ENCODE measurements around the gene CMKLR1.
A peak's percentile ranks its signal among the peaks of the same experiment; 100 is the strongest.

The CMKLR1 gene

DNA sequence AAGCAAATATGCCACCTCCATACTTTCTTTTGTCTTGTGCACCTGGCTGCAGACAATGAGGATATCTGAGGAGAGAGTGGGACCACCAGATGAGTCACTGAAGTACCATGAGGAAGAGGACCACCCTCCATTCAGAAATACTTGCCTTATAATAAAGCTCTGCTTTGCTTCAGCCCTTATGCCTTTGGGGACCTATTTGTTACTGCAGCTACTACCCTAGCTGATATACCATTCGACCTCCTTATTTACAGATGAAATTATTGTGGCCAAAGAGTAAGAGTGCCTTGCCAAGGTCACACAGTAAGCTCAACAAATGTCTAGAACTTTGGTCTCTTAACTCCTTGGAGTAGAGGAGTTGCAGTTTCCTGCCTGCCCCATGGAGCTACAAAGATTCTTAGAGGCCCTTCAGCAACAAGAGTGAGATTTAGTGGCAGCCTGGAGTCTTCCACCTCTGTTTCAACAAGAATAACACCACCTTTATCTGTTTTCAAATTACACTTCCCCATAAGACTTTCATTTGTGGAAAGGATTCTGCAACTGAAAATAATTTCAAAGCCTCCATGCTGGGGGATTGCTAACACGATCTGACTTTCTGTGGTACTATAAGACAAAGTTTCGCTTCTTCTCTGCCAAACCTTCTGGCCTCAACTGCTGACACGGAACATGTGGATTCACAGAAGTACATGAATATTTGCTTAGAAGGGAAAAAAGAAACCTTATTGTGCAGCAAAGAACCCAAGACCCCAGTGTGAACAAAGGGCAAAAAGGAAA, 3.6 kb downstream of the CMKLR1 start:
- no peak for DNase-seq

DNA sequence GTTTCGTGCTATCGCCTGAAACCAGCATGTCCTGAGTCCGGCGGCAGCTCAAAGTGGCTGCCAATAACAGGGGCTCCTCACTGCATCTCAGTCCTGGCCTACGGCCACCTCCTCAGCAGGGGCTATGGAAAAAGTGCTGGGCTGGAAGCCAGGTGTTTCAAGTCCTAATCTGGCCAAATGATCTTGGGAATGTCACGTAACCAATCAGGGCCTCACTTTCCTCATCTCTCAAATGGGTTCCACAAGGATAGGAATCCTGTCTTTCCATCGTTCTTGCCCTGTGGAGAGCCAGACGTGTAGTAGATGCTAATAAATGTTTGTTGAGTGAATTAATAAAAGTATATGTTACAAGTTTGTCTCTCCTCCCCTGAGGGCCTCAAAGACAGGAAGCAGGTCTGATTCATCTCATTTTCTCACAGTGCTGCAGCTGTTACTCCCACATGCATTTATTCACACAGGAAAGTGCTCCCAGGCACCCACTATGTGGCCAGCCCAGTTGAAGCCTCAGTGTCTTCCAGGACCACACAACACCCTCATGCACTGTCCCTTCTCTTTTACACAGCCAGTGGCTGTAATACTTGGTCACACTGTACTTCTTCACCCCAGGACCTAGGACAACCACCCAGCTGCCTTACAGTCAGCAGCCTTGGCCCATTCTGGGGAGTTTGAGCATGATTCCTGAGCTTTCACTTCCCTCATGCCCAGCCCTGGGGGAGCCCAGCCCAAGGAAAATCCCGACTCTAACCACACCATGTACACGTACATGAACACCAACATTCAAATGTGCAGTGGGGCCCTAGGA, 5.0 kb downstream of the CMKLR1 start:
- peak; percentile 75 for DNase-seq

DNA sequence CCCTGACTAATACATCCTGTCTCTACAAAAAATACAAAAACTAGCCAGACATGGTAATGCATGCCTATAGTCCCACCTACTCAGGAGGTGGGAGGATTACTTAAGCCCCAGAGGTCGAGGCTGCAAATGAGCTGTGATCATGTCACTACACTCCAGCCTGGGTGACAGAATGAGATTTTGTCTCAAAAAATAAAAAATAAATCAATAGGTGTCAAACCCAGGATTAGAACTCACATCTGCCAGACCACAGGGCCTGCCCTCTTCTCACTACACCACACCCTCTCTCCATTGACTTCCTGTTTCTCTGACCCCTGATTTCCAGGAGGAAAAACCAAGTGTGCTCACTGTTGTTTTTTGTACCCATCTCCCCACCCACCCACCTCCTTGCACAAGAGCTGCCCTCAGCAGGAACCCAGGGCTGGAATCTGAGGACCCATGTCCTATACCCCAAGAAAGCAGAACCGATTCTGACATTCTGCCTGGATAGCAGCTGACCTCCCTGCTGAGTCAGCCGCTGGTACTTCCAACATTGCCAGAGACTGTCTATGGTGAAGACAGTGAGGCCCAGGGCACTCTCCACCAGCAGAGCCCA, 6.2 kb downstream of the CMKLR1 start:
- DNase-seq: peak; percentile 34

DNA sequence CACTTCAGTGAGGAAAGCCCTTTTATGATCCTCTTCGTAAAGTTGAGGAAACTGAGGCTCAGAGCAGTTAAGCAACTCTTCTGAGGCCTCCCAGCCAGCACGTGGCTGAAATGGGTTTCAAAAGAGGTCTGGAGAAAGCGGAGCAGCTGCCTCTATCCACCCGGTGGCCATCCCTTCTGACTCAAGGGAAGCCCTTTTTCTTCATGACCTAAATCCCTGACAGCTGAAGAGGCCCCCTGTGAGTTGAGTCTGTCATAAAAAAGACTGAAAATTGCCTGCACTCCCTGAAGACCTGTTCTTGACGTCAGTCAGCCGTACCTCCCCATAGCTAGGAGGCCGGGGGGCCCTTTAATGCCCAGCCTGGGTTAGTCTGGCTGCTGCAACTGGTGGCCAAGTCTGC, 10.7 kb downstream of the CMKLR1 start:
- DNase-seq: no peak

DNA sequence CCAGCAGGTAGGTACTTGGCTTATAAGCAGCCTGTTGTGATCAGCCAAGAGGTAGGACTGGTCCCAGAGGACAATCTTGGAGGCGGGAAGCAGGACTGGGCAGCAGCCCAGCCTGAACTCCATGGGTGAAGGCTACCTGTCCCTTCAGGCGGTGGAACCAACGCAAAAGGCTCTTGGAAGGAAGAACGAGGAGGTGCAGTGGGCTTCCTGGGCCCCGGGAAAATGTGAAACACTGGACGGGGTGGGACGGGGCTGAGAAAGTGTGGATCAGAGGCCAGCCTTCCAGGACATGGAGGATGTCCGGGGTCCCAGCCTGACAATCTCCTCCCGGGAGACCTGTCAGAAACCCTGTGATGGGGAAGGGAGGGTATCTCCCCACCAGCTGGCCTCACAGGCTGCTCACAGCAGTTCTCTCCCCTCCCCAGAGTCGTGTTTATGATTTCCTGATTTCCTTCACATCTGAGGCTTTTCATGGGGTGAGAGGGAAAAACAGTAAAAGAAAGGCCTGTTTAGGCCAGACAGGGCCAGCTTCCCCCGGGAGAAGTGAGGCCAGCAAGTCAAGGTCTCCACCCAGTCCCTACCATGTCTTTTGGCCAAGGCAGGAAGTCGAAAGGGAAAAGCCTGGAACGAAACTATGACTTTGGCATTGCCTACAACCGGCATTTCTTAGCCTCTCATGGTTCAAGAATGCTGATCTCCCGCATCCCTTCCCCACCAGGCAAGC, 11.3 kb downstream of the CMKLR1 start:
- DNase-seq: no peak

DNA sequence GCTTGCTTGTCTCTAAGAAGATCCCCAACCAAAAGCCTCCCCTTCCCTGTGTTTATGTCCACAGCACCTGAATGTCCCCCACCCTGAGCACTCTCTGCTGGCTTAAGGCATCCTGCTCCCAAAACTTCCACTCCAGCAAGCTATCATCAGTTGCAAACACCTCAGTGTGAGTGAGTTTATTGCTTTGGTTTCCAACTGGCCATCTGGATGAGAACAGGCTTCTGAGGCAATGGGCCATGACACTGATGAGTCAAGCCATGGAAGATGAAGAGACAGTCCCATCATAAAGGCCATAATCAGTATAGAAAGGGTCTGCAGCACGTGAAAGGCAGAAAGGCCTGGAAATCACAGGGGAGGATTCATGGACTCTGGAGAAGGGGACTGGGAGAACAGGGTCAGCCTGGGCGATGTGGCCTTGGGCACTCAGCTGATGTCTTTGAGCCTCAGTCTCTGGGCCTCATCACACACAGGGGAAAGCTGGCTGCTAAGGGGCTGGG, 12.8 kb downstream of the CMKLR1 start:
- DNase-seq: no peak

DNA sequence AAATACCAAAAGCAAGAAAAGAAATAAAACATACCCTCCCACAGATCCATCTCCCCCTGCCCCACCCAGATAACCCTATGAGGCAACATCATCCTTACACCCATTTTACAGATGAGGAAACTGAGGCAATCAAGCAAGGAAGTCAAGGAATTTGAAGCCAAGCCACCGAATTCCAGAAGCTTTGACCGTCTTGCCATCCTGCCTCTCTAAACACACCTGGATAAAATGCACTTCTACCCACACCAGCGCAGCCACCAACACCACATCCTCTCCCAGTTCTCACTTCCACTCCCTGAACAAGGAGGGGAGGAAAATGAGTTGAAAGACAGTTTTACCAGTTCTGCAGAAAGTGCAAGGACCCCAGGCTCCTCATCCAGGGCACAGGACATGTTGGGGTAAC, 13.6 kb downstream of the CMKLR1 start:
- no peak for DNase-seq

DNA sequence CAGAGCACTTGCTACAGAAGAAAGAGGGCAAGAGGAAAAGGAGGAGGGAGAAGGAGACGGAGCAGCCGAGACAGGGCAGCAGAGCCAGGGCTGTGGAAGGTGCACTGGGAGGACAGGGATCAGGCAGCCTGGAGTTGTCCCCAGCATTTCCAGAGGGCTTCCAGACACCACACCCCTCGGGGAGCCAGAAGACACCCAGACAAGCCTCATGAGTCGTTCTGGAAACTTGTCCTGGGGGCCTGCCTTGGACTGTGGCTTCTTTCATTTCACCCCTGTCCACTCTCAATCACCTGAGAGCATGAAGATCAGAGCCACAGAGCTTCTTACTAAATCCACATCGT, 14.1 kb downstream of the CMKLR1 start:
- no peak for DNase-seq

DNA sequence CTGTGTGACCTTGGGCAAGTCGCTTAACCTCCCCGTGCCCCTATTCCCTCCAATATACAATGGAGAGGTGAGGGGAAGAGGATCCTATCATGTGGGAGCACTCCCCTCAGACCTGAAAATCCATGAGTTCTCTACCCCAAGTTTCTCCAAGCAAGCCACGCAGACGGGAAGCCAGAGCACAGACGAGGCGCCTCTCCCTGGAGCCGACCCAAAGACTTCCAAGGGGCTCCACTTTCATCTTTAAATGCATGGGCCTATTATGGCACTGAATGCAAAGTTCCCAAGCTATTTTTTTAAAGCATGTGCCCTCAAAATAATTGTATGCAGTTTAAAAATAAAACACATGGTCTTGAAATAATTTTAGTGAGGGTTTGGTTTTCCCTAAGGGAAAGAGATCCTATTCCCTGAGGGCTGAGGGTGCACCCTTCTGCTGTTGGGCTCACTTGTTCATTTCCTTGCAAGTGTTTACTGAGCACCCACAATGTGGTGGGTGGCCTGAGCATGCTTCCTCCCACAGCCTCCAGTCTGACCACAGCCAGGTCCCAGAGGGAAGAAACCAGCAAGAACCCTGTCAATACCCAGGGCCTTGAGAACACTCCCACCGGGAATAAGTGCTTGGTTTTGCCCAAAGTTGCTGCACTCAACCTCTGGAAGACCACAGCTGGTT, 14.6 kb downstream of the CMKLR1 start:
- no peak for DNase-seq

DNA sequence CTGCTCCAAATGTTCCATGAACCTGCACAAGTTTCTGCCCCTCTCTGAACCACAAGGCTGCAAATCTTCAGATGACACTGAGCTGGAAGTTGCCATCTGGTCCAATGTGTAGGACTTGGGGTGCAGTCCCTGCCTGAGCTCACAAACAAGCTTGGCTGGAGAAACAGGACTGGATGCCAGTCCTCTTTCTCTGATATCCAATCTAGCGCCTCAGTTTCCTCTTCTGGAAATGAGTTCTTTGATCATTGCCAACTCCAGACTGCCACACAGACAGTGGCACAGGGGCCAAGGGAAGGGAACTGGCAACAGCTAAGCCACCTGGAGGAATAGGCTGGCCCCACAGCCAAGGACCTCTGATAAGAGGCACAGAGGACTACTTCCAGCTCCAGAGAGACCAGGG, 15.5 kb downstream of the CMKLR1 start:
- no peak for DNase-seq

DNA sequence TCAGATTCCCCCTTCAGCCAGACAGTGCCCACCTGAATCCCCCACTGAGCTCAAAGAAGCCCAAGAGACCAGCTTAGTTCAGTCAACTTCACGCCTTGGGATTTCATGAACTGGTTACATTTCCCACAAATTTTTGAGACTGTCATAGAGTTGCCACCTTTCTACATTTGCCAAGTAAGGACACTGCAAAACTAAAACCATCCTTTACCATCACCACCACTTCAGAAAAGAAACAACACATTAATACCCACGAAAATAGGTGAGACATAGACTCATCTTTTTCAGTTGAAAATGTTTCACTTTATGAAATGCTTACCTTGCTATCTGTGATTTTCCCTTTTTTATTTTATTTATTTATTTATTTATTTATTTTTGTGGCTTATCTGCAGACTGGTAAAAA, 16.1 kb downstream of the CMKLR1 start:
- DNase-seq: no peak

DNA sequence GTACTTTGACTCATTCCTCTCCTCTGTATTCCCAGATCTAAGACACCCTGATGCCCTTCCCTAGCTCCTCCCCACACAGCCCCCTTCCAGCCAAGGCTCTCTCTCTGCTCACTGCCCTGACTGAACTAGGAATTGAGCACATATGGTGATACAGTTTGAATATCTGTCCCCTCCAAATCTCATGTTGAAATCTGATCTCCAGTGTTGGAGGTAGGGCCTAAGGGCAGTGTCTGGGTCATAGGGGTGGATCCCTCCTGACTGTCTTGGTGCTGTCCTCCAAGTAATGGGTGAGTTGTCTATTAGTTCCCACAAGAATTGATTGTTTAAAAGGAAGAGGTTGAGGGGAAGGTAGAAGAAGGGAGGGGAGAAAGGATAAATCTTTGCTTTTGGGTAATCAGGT, 17.4 kb downstream of the CMKLR1 start:
- DNase-seq: no peak

DNA sequence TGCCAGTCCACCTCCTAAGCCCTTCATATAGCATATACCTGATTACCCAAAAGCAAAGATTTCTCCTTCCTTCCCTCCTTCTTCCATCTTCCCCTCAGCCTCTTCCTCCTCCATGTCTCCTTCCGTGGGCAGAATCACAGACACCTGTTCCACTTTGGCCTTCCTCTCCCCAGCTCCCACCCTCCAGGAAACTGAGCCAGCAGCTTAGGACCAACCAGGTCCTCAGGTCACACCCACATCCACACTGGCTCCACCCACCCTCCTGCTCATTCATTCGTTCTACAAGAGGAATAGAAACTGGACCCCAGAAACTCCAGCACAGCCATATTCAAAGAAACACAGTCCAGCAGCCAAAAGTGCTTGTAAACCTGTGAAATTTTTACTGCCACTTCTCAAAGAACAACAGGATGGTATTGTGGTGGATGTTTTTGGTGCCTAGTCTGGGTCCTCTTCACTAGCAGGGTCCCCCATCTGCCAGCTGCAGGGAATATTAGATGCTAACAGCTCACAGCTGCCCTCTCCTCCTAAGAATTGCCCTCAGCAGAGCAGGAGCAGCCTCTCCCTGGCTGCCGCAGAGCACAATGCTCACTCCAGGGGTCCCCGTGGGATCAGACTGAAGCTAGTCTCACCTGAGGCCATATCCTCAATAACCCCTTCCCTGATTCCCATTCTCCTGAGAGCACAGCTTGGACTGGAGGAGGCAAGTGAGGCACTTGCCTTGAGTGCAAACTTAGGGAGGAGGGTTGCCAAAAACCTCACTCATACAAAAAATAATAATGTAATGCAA, 18.4 kb downstream of the CMKLR1 start:
- DNase-seq: no peak

DNA sequence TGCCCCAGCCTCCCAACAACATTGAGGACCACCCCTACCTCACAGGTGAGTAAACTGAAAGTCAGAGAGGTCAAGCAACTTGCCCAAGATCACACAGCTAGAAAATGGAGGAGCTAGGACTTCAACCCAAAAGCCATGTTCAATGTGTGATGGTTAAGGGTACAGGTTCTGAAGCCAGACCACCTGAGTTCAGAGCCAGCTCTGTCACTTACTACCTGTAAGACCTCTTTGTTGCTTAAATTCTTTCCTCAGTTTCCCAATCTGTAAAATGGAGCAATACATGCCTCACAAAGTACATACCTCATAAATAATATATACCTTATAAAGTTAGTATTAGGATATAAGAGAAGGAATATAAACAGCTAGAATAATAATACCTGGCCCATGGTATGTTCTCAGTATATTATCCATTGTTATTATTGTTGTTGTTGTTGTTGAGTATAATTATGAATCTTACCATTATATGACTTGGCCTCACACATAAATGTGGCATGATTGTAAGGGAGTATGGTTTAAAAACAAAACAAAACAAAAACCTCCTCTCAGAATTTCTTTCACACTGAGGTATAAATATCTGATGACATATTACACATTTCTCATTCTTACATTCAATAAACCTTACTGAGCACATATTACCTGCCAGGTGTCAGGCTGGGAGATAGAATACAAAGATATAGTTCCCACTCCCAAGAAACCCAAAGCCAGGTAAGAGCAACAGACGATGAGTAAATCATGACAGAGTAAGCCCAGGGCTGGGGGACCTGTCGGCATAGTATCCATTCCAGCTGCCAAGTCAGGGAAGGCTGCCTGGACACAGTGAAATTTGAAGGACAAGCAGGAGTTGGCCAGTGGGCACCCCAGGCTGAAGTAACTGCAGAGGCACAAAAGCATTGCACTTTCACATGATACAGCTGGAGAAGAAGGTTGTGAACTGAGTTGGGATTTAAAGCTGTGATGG, 19.6 kb downstream of the CMKLR1 start:
- no peak for DNase-seq

DNA sequence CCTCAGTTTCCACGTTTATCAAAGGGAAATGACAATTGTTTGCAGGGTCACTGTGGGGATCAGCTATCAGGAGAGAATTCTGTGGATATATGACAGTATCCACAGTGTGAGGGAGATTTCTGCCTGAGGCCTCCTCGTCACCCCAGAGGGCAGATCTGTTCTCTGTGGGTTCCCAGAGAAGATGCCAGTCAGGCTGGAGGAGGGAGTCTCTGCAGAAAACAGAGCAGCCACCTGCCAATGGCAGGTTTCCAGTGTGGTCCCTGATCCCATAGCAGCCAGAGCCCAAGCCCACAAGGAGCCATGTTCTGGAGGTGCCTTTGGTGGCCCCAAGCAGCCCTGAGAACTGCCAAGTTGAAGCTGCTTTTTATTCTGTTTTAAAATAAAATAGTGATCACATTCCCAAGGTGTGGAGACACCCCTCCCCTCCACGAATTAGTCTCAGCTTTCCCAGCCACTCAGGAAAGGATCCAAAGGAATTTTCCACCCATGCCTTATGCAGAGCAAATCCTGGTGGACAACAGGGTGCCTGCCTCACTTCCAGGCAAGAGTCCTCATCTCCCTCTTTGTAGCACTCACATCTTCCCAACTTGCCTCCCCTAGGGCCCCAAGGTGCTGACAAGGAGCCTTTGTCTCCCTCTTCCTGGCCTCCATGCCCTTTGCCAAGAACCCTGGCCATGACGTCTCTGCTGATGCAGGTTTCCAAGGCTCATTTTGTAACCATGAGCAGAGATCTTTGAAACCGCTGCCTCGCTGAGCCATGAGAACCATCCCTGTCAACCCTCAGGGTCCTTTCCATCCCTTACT, 20.4 kb downstream of the CMKLR1 start:
- DNase-seq: no peak

DNA sequence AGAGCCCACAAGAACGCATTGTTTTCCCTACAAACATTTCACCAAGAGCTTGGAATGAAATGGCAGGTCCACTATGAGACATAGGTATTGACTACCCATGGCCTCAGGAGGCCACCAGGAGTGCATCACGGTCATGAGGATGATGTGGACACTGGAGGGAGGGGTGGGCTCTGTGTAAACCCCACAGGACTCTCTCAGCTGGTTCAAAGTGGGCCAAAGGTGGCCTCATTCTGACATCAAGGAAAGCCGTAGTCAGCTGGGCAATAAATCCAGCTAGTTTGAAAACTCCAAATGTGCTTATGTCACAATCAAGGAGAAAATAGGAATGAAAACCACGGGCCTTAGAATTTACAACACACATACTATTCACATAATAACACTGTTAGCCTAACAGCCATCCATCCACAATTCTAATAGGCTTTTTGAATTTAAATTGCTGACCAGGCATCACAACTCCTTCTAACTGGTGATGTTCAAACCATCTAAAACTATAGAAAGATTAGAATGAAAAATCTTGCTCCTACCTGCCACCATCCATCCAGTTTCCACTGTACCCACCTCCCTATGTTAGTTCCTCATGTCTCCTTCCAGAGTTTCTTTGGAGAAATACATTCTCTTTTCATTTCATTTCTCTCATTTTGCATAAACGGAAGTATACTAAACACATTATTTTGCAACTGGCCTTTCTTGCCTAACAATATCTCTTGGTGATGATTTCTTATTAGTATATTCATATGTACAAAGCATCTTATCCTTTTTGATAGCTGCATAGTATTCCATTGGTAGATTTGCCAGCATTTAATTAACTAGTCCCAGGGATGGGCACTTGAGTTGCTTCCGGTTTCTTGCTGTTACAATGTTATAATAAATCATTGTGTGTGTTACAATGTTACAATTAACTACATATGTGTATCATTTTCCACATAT, 21.5 kb downstream of the CMKLR1 start:
- no peak for DNase-seq

DNA sequence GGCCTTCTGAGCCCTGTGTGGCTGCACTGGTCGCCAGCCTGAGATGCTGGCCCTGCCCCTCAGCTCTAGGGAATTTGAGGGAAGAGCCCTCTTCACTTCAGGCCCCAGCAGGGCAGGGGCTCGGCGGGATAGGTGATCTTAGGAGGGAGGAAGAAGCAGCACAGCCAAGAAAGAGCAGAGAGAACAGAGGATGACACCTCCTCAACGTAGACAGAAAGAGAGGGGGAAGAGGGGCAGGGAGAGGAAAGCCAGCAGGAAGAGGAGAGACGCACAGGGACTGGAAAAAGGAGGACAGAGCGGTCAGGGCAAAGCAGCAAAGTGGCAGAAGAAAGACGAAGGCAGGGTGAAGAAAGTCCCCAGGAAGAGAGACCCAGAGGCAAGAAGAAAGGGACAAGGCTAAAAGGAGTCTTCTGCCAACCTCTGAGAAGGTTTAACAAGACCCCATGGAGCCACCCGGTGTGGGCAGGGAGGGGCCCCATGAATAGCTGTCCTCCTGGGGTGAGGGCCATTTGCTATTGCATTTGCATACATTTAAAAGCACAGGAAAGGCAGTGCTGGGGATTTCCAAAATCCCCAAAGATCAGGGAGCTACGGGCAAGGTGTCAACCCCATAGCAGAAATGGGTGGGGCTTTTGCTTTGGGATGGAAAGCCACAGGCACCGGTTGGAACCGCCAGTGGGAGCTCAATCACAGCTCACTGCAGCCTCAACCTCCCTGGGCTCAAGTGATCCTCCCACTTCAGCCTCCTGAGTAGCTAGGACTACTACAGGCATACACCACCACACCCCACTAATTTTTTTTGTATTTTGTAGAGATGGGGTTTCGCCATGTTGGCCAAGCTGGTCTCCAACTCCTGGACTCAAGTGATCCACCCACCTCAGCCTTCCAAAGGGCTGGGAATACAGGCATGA, 22.7 kb downstream of the CMKLR1 start:
- no peak for DNase-seq

Measured in NCI-H226 (cell line).